GM12878 (cell line): ENCODE measurements around the gene PLAC1.

Source experiments
- EZH2 ChIP-seq: IDR thresholded peaks from 2 replicates; pipeline ENCODE4 v1.6.1; 2012; ENCODE audit warnings: low read depth, mild to moderate bottlenecking, control low read depth, inconsistent platforms, low read length, borderline replicate concordance; ENCODE audit not compliant: control insufficient read depth
- GATAD2B ChIP-seq: fragments of 450-650 bp; conservative IDR thresholded peaks from 2 replicates; pipeline ENCODE4 v1.6.1; 2017; ENCODE audit warnings: low read depth, mild to moderate bottlenecking, moderate library complexity
- KLF5 ChIP-seq: fragments of 450-650 bp; IDR thresholded peaks from 2 replicates; pipeline ENCODE4 v1.6.1; 2014; ENCODE audit warnings: mild to moderate bottlenecking; ENCODE audit not compliant: partially characterized antibody
- NBN ChIP-seq: fragments of 450-650 bp; IDR thresholded peaks from 2 replicates; pipeline ENCODE4 v1.6.1; 2016
- POLR2A ChIP-seq: IDR thresholded peaks from 2 replicates; pipeline ENCODE4 v1.6.1; 2011; ENCODE audit warnings: low read depth, mild to moderate bottlenecking, low read length
- POLR2AphosphoS5 ChIP-seq: IDR thresholded peaks from 2 replicates; pipeline ENCODE4 v1.6.1; 2011; ENCODE audit warnings: mild to moderate bottlenecking, low read length, inconsistent platforms
- SREBF2 ChIP-seq: IDR thresholded peaks from 2 replicates; pipeline ENCODE4 v1.6.1; 2012; ENCODE audit warnings: mild to moderate bottlenecking, low read length
- ZNF207 ChIP-seq: fragments of 450-650 bp; IDR thresholded peaks from 2 replicates; pipeline ENCODE4 v1.6.1; 2014; ENCODE audit warnings: antibody characterized with exemption, mild to moderate bottlenecking, borderline replicate concordance
- TF ChIP-seq, protein P1 (sequence below), 3 experiments: IDR thresholded peaks in 2 of 3; conservative IDR thresholded peaks in 1 of 3; 2 replicates each; pipeline ENCODE4 v1.5.1; 2011; ENCODE audit warnings: low read depth in 3 of 3, low read length in 3 of 3, mild to moderate bottlenecking in 3 of 3, control low read depth in 2 of 3, moderate library complexity in 2 of 3, inconsistent platforms in 1 of 3, mixed read lengths in 1 of 3; ENCODE audit not compliant: control insufficient read depth in 2 of 3, insufficient read depth in 1 of 3; ENCODE audit errors: extremely low read depth in 1 of 3
- TF ChIP-seq, protein P2 (sequence below): fragments of 450-650 bp; IDR thresholded peaks from 2 replicates; pipeline ENCODE4 v1.6.1; 2017; ENCODE audit warnings: antibody characterized with exemption, mild to moderate bottlenecking, moderate library complexity

DNA sequence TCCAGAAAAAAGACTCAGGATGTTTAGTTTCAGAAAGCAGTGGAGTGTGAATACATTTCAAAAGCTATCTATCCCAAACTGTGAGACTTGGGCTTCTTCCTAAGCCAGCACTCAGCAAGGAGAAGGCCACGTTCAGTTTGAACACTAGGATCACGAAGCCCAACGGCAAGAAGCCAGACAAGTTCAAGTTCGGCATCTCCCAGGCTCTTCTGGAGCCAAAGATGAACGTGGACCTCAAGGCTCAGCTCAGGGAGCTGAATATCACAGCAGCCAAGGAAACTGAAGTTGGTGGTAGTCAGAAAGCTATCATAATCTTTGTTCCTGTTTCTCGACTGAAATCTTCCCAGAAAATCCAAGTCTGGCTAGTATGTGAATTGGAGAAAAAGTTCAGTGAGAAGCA lies 7.6 kb downstream of the PLAC1 start:
- TF ChIP-seq, protein P1, sequence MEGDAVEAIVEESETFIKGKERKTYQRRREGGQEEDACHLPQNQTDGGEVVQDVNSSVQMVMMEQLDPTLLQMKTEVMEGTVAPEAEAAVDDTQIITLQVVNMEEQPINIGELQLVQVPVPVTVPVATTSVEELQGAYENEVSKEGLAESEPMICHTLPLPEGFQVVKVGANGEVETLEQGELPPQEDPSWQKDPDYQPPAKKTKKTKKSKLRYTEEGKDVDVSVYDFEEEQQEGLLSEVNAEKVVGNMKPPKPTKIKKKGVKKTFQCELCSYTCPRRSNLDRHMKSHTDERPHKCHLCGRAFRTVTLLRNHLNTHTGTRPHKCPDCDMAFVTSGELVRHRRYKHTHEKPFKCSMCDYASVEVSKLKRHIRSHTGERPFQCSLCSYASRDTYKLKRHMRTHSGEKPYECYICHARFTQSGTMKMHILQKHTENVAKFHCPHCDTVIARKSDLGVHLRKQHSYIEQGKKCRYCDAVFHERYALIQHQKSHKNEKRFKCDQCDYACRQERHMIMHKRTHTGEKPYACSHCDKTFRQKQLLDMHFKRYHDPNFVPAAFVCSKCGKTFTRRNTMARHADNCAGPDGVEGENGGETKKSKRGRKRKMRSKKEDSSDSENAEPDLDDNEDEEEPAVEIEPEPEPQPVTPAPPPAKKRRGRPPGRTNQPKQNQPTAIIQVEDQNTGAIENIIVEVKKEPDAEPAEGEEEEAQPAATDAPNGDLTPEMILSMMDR (IDR thresholded peaks at IDR 0.05 in 2 of 3, conservative IDR thresholded peaks at IDR 0.05 in 1 of 3; ENCODE audit: control insufficient read depth in 2 of 3, extremely low read depth in 1 of 3, insufficient read depth in 1 of 3, low read depth in 3 of 3, low read length in 3 of 3), result no peak
- TF ChIP-seq POLR2A (no peak), EZH2 (no peak), SREBF2 (no peak), POLR2AphosphoS5 (no peak), KLF5 (no peak), NBN (no peak), GATAD2B (no peak), ZNF207 (no peak)
- TF ChIP-seq, protein P2, sequence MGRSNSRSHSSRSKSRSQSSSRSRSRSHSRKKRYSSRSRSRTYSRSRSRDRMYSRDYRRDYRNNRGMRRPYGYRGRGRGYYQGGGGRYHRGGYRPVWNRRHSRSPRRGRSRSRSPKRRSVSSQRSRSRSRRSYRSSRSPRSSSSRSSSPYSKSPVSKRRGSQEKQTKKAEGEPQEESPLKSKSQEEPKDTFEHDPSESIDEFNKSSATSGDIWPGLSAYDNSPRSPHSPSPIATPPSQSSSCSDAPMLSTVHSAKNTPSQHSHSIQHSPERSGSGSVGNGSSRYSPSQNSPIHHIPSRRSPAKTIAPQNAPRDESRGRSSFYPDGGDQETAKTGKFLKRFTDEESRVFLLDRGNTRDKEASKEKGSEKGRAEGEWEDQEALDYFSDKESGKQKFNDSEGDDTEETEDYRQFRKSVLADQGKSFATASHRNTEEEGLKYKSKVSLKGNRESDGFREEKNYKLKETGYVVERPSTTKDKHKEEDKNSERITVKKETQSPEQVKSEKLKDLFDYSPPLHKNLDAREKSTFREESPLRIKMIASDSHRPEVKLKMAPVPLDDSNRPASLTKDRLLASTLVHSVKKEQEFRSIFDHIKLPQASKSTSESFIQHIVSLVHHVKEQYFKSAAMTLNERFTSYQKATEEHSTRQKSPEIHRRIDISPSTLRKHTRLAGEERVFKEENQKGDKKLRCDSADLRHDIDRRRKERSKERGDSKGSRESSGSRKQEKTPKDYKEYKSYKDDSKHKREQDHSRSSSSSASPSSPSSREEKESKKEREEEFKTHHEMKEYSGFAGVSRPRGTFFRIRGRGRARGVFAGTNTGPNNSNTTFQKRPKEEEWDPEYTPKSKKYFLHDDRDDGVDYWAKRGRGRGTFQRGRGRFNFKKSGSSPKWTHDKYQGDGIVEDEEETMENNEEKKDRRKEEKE, result no peak
